Measurements from ENCODE around the gene MED27. TPM values are rescaled to one million over a fixed set of nuclear protein-coding genes. Genes with fewer than 3 reads are reported as not detected.

Gene MED27
- total RNA-seq, 1 donor = 25.7 TPM

DNA sequence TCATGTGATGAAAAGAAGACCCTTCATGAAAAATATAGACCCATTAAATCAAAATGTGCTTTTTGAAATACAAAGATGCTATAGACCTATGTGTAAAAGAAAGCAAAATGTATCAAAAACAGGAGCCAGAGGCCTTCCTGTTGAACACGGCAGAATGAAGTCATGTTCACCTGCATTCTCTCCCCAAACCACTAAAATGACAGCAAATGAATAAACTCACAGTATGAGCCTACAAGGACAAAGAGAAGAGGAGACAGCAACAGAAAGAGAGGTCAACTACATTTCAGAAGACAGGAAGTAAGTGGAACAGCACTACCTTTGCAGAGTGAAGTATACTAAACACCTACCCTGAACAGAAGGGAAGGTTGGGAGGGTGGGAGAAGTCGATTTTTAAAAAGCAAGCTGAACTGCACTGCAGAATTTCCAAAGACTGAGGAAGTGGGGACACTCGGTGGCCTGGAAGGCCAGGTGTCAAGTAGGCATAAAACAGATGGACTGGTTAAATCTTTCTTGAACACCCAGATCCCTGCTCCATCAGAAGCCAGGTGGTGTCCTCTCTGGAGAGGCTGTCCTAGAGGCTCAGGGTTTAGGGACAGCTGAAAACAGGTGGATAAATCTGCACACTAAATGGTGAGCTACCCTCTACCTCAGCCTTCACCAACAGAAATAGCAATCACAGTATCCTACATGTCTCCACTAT lies 48.9 kb downstream of the MED27 start:
- Histone ChIP-seq H3K79me2 (ENCODE audit: insufficient read depth, low read length) (peaks cover 89% of the 10 kb centered on the region), H3K4me2 (ENCODE audit: insufficient read depth, low read length) (no peak overlapping the region)

GRCh38 chr9:132027752-132028663 lies 51.7 kb downstream of the MED27 start:
- Histone ChIP-seq H2AFZ (ENCODE audit: low read length) (no peak overlapping the region), H3K4me3 (ENCODE audit: insufficient read depth, low read length) (no peak overlapping the region), H3K9me3 (ENCODE audit: low read depth, low read length) (no peaks in the 10 kb centered on the region), H3K4me1 (ENCODE audit: insufficient read depth, low read length) (peaks cover 18% of the 10 kb centered on the region), H3K79me2 (ENCODE audit: insufficient read depth, low read length) (peaks cover 88% of the 10 kb centered on the region), H3K27ac (ENCODE audit: low read depth, low read length) (no peak overlapping the region), H3K36me3 (ENCODE audit: insufficient read depth, low read length) (no peaks in the 10 kb centered on the region), H3K4me2 (ENCODE audit: insufficient read depth, low read length) (no peak overlapping the region), H4K20me1 (ENCODE audit: insufficient read depth, low read length) (peaks cover 89% of the 10 kb centered on the region), H3K27me3 (ENCODE audit: insufficient read depth, low read length) (no peaks in the 10 kb centered on the region)
- TF ChIP-seq CTCF (IDR thresholded peaks at IDR 0.05; ENCODE audit: extremely low read depth, low read depth, low read length) = no peak
- no peak for DNase-seq (ENCODE audit: insufficient read length, low spot score, missing footprints)

More for the DNA sequence above, 48.9 kb downstream of the MED27 start:
- H3K4me1 ChIP-seq (ENCODE audit: insufficient read depth, low read length) = peaks cover 18% of the 10 kb centered on the region
- no peak for DNase-seq (ENCODE audit: insufficient read length, low spot score, missing footprints)
- H3K27me3 ChIP-seq (ENCODE audit: insufficient read depth, low read length) = no peaks in the 10 kb centered on the region
- H4K20me1 ChIP-seq (ENCODE audit: insufficient read depth, low read length) = peaks cover 88% of the 10 kb centered on the region
- H3K27ac ChIP-seq (ENCODE audit: low read depth, low read length) = no peak overlapping the region
- no peaks in the 10 kb centered on the region for H3K36me3 ChIP-seq (ENCODE audit: insufficient read depth, low read length)
- no peaks in the 10 kb centered on the region for H3K9me3 ChIP-seq (ENCODE audit: low read depth, low read length)
- no peak overlapping the region for H2AFZ ChIP-seq (ENCODE audit: low read length)
- no peak overlapping the region for H3K4me3 ChIP-seq (ENCODE audit: insufficient read depth, low read length)
- no peak for TF ChIP-seq CTCF (IDR thresholded peaks at IDR 0.05; ENCODE audit: extremely low read depth, low read depth, low read length)

DNA sequence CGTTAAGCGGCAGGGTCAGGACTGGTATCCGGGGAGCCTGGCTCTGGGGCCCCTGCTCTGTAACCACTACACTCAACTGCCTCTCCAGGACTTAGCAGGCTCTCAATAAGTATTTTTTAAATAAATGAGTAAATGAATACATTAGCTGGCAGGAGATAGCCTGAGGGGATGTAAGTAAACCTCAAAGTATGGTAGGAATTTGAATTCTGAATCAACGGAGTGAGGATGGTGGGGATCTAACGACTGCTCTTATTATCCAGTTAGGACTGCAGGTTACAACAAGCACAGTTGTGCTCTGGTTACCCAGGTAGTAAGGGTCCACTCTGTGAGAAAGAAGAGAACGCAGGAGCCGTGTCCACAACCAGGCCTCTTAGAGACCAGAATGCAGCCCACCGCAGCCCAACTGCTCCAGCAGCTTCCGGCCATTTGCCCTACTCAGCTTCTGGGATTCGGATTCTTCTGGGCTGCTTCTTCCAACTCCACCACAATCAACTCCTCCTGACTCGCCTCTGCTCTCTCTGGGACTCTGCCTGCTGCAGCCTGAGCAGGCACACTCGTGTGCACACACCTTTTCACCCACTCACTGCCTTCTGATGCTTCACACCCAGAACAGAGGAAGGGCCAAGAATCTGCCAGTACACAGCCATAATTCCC lies 52.6 kb downstream of the MED27 start:
- TF ChIP-seq CTCF (IDR thresholded peaks at IDR 0.05; ENCODE audit: extremely low read depth, low read depth, low read length) = no peak
- Histone ChIP-seq H4K20me1 (ENCODE audit: insufficient read depth, low read length) (peaks cover 89% of the 10 kb centered on the region), H2AFZ (ENCODE audit: low read length) (no peak overlapping the region), H3K4me3 (ENCODE audit: insufficient read depth, low read length) (no peak overlapping the region), H3K36me3 (ENCODE audit: insufficient read depth, low read length) (no peaks in the 10 kb centered on the region), H3K79me2 (ENCODE audit: insufficient read depth, low read length) (peaks cover 88% of the 10 kb centered on the region), H3K9me3 (ENCODE audit: low read depth, low read length) (no peaks in the 10 kb centered on the region), H3K4me2 (ENCODE audit: insufficient read depth, low read length) (peak overlapping the region; percentile 54), H3K27ac (ENCODE audit: low read depth, low read length) (no peak overlapping the region), H3K4me1 (ENCODE audit: insufficient read depth, low read length) (peaks cover 13% of the 10 kb centered on the region), H3K27me3 (ENCODE audit: insufficient read depth, low read length) (no peaks in the 10 kb centered on the region)
- DNase-seq (ENCODE audit: insufficient read length, low spot score, missing footprints) = peak; percentile 90
